Measurements from ENCODE around the gene NR4A3. TPM values are rescaled to one million over a fixed set of nuclear protein-coding genes. Genes with fewer than 3 reads are reported as not detected.

The NR4A3 gene
- total RNA-seq, 2 experiments from 2014 or later, result 26.7 to 27.5 TPM

DNA sequence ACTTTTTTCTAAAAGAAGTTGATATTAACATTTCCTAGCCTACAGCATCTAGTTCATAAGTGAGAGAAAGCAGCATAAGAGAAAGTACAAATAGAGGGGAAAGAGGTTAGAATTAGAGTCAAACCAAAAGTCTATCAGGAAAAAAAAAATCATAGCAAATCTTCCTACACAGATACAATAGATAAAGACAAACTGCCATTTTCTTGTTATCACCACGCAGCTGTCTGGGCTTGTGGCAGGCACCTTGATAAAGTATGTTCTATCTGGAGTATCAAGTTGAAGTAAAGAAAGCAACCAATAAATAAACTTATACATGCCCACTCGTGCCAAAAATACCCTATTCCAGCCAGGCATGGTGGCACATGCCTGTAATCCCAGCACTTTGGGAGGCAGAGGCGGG is 5.3 kb upstream of the NR4A3 start:
- Mint-ChIP-seq H3K4me1 (peaks cover 41% of the 10 kb centered on the region), H3K27ac (no peak overlapping the region), H3K9me3 (ENCODE audit: low read depth) (no peaks in the 10 kb centered on the region), H3K4me3 (no peak overlapping the region), H3K36me3 (ENCODE audit: low read depth) (peaks cover 5% of the 10 kb centered on the region), H3K27me3 (peaks cover 14% of the 10 kb centered on the region)
- CTCF ChIA-PET, result no interaction called here
- POLR2A ChIA-PET, result no interaction called here
- DNase-seq (no peak), ATAC-seq (no peak)
- intact Hi-C loops (cut with DNase I, micrococcal nuclease), result loop anchor here (5.0 to 10.0 kb wide), 2 partner anchors 268 to 611 kb away; partner anchors contain the start of gene MSANTD3 (in 1 of the 2)

DNA sequence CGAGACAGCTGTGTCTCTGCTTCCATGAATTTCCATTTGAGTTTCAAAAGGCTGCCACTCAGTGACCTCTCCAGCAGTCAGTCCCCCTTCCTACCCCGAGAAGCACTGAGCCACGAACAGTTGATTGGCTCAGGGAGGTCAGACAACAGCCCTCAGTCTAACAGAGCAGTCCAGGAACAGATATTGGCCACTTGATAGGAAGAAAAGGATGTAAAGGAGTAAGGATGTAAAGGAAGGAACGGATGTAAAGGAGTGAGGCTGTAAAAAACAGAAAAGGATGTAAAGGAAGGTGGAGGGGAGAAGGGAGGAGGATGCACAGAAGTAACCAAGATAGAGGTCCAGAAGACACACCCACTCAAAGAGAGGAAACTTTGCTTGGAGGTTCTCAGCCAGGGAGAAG is 3.2 kb upstream of the NR4A3 start:
- no peak for ATAC-seq
- POLR2A ChIA-PET, result no interaction called here
- peak overlapping the region; percentile 73 for H3K27ac Mint-ChIP-seq
- no peaks in the 10 kb centered on the region for H3K9me3 Mint-ChIP-seq (ENCODE audit: low read depth)
- H3K27me3 Mint-ChIP-seq, result peaks cover 12% of the 10 kb centered on the region
- intact Hi-C loops (cut with DNase I, micrococcal nuclease), result loop anchor here (5.0 to 10.0 kb wide), 2 partner anchors 266 to 609 kb away; partner anchors contain the start of gene MSANTD3 (in 1 of the 2)
- DNase-seq, result no peak
- peaks cover 33% of the 10 kb centered on the region for H3K4me1 Mint-ChIP-seq
- CTCF ChIA-PET, result interaction anchor here (1.0 to 1.4 kb wide), 2 partner anchors 8 to 9 kb away, joined by 4 to 6 read pairs; no protein-coding TSS in a partner anchor
- peak overlapping the region; percentile 88 for H3K4me3 Mint-ChIP-seq
- peaks cover 11% of the 10 kb centered on the region for H3K36me3 Mint-ChIP-seq (ENCODE audit: low read depth)

DNA sequence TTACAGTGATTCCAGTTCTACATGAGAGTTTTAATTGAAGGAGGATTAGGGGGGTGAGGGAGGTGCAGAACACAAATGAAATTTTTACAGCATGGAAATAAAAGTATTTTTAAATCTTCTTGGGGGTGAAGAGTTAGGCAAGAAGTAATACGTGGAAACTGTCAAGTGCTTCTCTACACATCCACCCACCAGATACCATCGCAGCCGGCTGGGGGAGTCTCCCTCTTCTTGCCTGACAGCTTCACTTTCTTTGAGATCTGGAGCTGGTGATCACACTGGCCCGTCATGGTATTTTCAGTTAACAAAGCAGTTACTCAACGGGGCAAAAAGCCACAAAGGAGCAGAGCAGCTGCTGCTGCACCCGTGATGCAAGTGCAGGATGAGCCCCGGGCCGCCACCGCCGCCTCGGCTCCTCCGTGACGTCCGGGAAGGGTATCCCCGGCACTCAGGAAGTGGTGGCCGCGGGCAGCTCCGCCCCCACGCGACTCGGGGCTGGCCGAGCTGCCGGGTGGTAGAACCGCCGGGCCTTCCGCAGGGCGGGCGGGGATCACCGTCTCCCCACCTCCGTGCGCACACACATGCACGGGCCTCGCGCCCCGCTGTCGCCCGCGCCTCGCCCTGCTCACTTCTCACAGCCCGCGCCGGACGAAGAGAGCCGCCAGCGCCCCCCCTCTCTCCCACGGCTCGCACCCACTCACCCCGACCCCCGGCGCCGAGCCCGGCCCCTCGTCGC is 2.4 kb upstream of the NR4A3 start:
- peak overlapping the region; percentile 73 for H3K27ac Mint-ChIP-seq
- POLR2A ChIA-PET, result interaction anchor here (0.9 to 1.1 kb wide), 2 partner anchors 9 to 565 kb away, joined by 3 to 4 read pairs; no protein-coding TSS in a partner anchor
- H3K36me3 Mint-ChIP-seq (ENCODE audit: low read depth), result peaks cover 7% of the 10 kb centered on the region
- no peaks in the 10 kb centered on the region for H3K9me3 Mint-ChIP-seq (ENCODE audit: low read depth)
- peaks cover 40% of the 10 kb centered on the region for H3K4me1 Mint-ChIP-seq
- CTCF ChIA-PET, result interaction anchor here (0.7 to 1.4 kb wide), 3 partner anchors 8 to 86 kb away, joined by 3 to 6 read pairs (median 4); no protein-coding TSS in a partner anchor
- ATAC-seq (peak; percentile 55), DNase-seq (peak; percentile 97)
- H3K4me3 Mint-ChIP-seq, result peak overlapping the region; percentile 88
- H3K27me3 Mint-ChIP-seq, result peaks cover 8% of the 10 kb centered on the region
- intact Hi-C loops (cut with DNase I, micrococcal nuclease), result loop anchor here (1.0 to 10.0 kb wide), 6 partner anchors 8 to 608 kb away; partner anchors contain the start of genes MSANTD3 (in 1 of the 2), SEC61B (in 1 of the 2) and STX17 (in 1 of the 2)

DNA sequence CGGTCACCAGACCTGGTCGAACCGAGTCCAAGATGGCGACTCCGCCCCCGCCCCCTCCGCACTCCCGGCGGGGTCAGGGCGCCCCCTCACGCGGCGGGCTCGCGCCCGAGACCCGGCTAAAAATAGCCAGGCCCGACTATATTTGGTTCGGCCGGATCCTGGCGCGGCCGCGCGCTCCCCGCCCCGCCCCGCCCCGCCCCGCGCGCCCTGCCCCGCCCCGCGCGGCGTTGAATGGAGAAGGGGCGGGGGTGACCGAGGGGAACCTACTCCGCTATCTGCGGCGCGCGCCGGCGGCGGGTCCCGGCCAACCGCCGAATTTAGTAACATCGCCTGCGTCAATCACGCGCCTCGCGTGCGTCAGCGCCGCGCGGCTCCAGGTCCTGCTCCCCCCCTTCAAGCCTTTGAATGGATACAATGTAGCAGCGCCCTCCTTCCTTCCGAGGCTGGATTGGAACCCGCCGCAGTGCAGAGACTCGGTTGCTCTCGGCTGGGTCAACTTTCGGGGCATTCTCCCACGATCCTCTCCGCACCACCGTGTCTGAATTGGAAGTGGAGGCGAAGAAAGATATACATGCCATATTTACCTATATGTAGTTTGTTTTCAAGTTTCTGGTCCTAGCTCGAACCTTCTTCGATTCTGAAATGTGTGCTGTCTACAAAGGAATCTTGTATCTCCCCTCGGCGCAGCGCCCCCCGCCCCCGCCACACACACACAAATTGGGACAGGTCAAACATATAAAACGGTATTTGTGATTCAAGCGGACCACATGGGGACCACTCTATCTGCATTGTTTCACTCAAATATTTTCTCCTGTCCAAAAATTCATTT is 1.6 kb upstream of the NR4A3 start:
- peaks cover 4% of the 10 kb centered on the region for H3K27me3 Mint-ChIP-seq
- peak overlapping the region; percentile 88 for H3K4me3 Mint-ChIP-seq
- intact Hi-C loops (cut with DNase I, micrococcal nuclease), result loop anchor here (1.0 to 10.0 kb wide), 22 partner anchors 9 to 1715 kb away; partner anchors contain the start of genes INVS (in 2 of the 2), TGFBR1 (in 2 of the 2), ANKS6 (in 1 of the 2) and ERP44 (in 1 of the 2)
- ChIA-PET CTCF (interaction anchor here (0.7 to 1.4 kb wide), 3 partner anchors 8 to 85 kb away, joined by 3 to 6 read pairs (median 4); no protein-coding TSS in a partner anchor), POLR2A (interaction anchor here (0.6 to 1.1 kb wide), 3 partner anchors 8 to 1439 kb away, joined by 3 to 4 read pairs (median 3); no protein-coding TSS in a partner anchor)
- peaks cover 42% of the 10 kb centered on the region for H3K4me1 Mint-ChIP-seq
- peak; percentile 95 for DNase-seq
- peak; percentile 39 for ATAC-seq
- H3K9me3 Mint-ChIP-seq (ENCODE audit: low read depth), result no peaks in the 10 kb centered on the region
- peak overlapping the region; percentile 94 for H3K27ac Mint-ChIP-seq
- H3K36me3 Mint-ChIP-seq (ENCODE audit: low read depth), result peaks cover 14% of the 10 kb centered on the region

DNA sequence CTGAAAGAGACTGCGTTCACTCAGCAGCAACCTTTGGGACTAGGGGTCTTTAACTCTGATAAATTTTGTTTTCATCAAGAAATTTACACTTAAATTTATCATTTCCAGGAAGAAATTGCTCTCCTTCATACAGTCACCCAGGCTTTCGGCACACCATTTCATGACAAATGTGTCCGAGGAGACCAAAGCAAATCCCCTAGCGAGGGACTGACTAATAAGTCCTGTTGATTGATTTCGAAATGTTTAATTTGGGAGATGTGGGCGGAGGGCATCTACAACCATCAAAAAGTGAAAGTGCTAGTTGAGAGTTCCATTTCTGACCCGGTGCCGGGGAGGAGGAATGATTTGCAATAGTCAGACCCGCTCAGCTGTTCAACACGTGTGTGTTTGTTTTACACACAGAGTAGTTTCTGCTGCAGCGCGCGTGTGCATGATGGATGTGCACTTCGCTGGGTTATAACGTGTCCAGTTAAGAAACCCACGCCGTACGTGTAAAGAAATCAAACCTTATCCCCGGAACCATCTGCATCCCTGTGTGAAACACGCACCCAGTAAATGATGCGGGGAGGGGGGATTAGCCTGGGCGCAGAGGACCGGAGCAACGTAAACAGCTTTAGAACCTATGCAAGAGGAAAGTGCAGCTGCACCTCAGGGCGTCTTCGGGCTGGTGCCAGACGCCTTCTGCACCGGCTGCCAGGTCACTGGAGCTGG is 845 bp upstream of the NR4A3 start:
- Mint-ChIP-seq H3K27me3 (peaks cover 3% of the 10 kb centered on the region), H3K4me3 (peak overlapping the region; percentile 88), H3K27ac (peak overlapping the region; percentile 94), H3K9me3 (ENCODE audit: low read depth) (no peaks in the 10 kb centered on the region), H3K36me3 (ENCODE audit: low read depth) (peaks cover 21% of the 10 kb centered on the region), H3K4me1 (peaks cover 43% of the 10 kb centered on the region)
- DNase-seq, result peak; percentile 82
- POLR2A ChIA-PET, result interaction anchor here (0.6 kb wide), 1 partner anchor 1438 kb away, joined by 3 read pairs; no protein-coding TSS in a partner anchor
- peak; percentile 3 for ATAC-seq
- CTCF ChIA-PET, result interaction anchor here (0.7 to 2.9 kb wide), 2 partner anchors 10 to 87 kb away, joined by 3 to 16 read pairs; no protein-coding TSS in a partner anchor
- intact Hi-C loops (cut with DNase I, micrococcal nuclease), result loop anchor here (1.0 to 10.0 kb wide), 19 partner anchors 51 to 1714 kb away; partner anchors contain the start of genes INVS (in 2 of the 2), TGFBR1 (in 2 of the 2), ANKS6 (in 1 of the 2) and ERP44 (in 1 of the 2)

DNA sequence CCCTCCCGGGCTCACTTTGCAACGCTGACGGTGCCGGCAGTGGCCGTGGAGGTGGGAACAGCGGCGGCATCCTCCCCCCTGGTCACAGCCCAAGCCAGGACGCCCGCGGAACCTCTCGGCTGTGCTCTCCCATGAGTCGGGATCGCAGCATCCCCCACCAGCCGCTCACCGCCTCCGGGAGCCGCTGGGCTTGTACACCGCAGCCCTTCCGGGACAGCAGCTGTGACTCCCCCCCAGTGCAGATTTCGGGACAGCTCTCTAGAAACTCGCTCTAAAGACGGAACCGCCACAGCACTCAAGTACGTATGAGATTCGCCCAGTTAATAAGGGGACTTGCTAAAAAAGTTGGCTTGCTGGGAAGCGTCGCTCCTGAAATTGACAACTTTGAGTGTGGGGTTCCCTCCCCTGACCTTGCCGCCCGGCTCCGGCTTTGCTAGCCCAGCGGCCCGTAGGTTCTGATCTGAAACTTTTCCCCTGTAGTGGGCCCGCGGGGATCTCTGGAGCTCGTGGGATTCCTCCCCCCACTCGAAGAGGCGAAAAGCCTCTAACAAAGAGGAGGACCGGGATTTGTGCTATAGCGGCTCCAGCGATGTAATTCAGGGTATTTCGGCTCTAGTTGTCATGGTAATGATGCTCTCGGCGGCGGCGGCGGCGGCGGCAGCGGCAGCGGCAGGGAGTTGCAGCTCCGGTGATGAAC is 572 bp downstream of the NR4A3 start:
- H3K9me3 Mint-ChIP-seq (ENCODE audit: low read depth), result no peaks in the 10 kb centered on the region
- no peak for ATAC-seq
- H3K4me1 Mint-ChIP-seq, result peaks cover 48% of the 10 kb centered on the region

DNA sequence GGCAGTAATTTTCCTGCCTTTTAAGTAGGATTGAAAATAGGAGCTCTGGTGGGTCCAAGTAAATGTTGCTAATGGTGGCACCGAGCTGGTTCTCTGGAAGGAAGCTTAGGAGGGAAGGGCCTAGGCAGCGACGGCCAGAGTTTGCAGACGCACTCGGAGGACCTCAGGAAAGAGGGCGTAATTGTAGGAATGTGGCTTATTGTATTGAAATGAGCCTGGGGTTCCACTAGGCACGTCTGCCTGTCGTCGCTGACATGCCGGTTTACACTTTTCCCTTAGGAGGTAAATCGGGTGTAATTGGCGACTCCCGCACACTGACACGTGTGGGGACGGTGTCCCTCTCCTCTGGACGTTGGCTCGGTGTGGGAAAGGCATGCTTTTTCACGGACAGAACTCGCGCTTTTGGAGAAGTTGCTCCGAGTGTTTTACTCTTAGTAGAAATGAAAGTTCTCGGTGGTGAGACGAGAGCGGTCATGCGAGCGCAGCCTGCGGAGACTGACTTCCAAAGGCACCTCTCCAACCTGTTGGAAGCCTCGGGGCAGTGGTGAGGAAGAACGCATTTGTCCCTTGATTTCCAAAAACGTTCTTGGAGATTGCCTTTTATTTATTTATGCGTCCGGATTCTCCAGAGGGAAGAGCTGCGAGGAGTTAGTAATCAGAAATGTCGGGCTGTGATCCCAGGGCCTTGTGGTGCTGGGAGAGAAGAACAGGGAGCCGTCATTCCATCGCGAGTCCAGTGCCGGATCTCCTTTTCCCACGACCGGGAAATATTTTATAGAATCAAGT is 1.3 kb downstream of the NR4A3 start:
- CTCF ChIA-PET, result interaction anchor here (0.6 to 2.9 kb wide), 2 partner anchors 12 to 112 kb away, joined by 3 to 16 read pairs; no protein-coding TSS in a partner anchor

More for the DNA sequence above, 572 bp downstream of the NR4A3 start:
- ChIA-PET POLR2A (interaction anchor here (1.2 kb wide), 1 partner anchor 133 kb away, joined by 4 read pairs; no protein-coding TSS in a partner anchor), CTCF (interaction anchor here (0.6 to 2.9 kb wide), 3 partner anchors 12 to 111 kb away, joined by 3 to 16 read pairs (median 3); no protein-coding TSS in a partner anchor)
- Mint-ChIP-seq H3K36me3 (ENCODE audit: low read depth) (peaks cover 34% of the 10 kb centered on the region), H3K27me3 (peaks cover 2% of the 10 kb centered on the region), H3K27ac (peak overlapping the region; percentile 69), H3K4me3 (peak overlapping the region; percentile 88)
- intact Hi-C loops (cut with DNase I, micrococcal nuclease), result loop anchor here (2.0 to 10.0 kb wide), 13 partner anchors 13 to 1713 kb away; partner anchors contain the start of genes ANKS6 (in 1 of the 2), RNF20 (in 1 of the 2) and TGFBR1 (in 1 of the 2)
- peak; percentile 77 for DNase-seq

DNA sequence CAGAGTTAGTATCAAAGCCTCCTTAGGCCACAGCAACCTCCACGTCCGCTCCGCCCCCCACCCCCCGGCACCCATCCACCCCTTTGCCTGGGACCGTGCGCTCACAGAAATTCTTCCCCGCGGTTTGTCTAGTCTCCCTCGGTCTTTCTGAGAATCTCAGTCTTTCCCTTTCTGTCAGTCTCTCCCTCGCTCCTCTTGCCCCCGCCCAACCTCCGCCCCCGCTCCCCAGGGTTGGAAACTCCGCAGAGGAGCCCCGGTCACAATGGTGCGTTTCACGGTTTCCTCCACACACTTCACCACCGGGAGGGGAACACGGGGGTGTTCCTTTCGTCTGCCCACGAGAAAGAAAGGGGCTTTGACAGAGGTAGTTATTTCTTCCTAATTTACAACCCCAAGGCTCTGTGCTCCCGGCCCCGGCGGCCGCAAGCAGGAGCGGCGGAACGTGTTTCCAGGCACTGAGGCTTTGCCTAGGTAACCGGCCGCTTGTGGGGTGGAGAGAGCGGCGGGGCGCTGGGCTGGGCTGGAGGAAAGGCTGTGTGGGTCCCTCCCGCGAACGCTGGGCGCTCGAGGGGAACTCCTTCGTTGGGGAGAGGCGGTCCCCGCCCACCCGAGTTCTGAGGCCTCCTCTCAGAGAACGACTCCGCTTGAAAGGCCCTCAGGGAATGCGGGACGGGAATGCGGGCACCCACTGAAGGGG is 2.1 kb downstream of the NR4A3 start:
- Mint-ChIP-seq H3K4me1 (peaks cover 46% of the 10 kb centered on the region), H3K27me3 (peaks cover 8% of the 10 kb centered on the region)

More for the DNA sequence above, 1.3 kb downstream of the NR4A3 start:
- peak overlapping the region; percentile 69 for H3K27ac Mint-ChIP-seq
- no peaks in the 10 kb centered on the region for H3K9me3 Mint-ChIP-seq (ENCODE audit: low read depth)
- H3K27me3 Mint-ChIP-seq, result peaks cover 6% of the 10 kb centered on the region
- peaks cover 42% of the 10 kb centered on the region for H3K36me3 Mint-ChIP-seq (ENCODE audit: low read depth)
- ATAC-seq (no peak), DNase-seq (peak; percentile 43)
- intact Hi-C loops (cut with DNase I, micrococcal nuclease), result loop anchor here (2.0 to 10.0 kb wide), 13 partner anchors 14 to 1712 kb away; partner anchors contain the start of genes ANKS6 (in 1 of the 2), RNF20 (in 1 of the 2) and TGFBR1 (in 1 of the 2)
- POLR2A ChIA-PET, result interaction anchor here (1.2 kb wide), 1 partner anchor 133 kb away, joined by 4 read pairs; no protein-coding TSS in a partner anchor
- peak overlapping the region; percentile 88 for H3K4me3 Mint-ChIP-seq
- peaks cover 53% of the 10 kb centered on the region for H3K4me1 Mint-ChIP-seq

More for the DNA sequence above, 2.1 kb downstream of the NR4A3 start:
- POLR2A ChIA-PET, result interaction anchor here (1.0 kb wide), 1 partner anchor 83 kb away, joined by 3 read pairs; no protein-coding TSS in a partner anchor
- peak overlapping the region; percentile 88 for H3K4me3 Mint-ChIP-seq
- CTCF ChIA-PET, result interaction anchor here (0.7 to 2.9 kb wide), 13 partner anchors 10 to 661 kb away, joined by 3 to 16 read pairs (median 4); no protein-coding TSS in a partner anchor
- H3K9me3 Mint-ChIP-seq (ENCODE audit: low read depth), result no peaks in the 10 kb centered on the region
- peak overlapping the region; percentile 69 for H3K27ac Mint-ChIP-seq
- intact Hi-C loops (cut with DNase I, micrococcal nuclease), result loop anchor here (1.0 to 10.0 kb wide), 14 partner anchors 15 to 1711 kb away; partner anchors contain the start of genes ANKS6 (in 1 of the 2), RNF20 (in 1 of the 2) and TGFBR1 (in 1 of the 2)
- peaks cover 46% of the 10 kb centered on the region for H3K36me3 Mint-ChIP-seq (ENCODE audit: low read depth)
- DNase-seq (peak; percentile 88), ATAC-seq (no peak)

All from activated CD4-positive, alpha-beta T cell treated with anti-CD3 and anti-CD28 coated beads for 36 hours (primary cell).